ENCODE results near the gene TMEM245. TPM values are rescaled to one million over a fixed set of nuclear protein-coding genes. Genes with fewer than 3 reads are reported as not detected.
"Not testable (repeated sequence)": the region's sequence is repeated elsewhere in the genome, so short reads cannot be mapped to it uniquely, and the experiment has no call there.

Gene TMEM245
- total RNA-seq, 1 experiment from 2014 or later = 37.9 TPM

DNA sequence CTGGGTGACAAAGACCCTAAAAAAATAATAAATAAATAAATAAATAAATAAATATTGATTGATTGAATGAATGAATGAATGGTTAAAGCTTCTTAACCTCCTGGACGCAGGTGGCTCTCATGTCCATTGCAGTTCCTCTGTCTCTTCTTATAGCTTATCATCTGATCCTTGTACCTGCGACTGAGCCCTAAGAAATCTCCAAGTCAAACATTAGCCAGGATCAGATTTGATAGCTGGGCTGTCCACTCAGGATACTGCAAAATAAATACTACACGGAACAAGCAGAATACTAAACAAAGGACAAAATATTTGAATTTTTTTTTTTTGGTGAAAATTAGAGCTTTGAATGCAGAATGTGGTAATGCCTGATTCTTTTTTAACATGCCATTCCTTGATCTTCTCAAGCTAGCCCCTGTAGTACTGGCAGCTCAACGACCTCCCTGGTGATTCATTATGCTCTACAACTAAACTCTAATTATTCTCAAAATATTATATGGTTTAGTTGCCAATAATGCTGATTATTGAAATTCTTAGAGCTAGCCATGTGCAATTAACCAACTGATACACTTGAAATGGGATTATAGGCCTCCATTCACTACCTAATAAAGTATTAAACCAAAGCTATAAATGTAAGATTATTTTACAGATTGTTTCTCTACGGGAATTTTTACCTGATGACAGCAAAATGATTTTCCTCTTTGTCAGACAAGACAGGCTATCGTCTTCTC, 9.9 kb upstream of the TMEM245 start:
- no peak for DNase-seq
- H3K36me3 ChIP-seq (ENCODE audit: insufficient read depth, low read length) = no peaks in the 10 kb centered on the region
- no peak overlapping the region for H3K9ac ChIP-seq (ENCODE audit: low read length)
- H3K4me1 ChIP-seq (ENCODE audit: low read length) = no peaks in the 10 kb centered on the region
- H3K4me3 ChIP-seq (ENCODE audit: low read length) = no peak overlapping the region
- H3K79me2 ChIP-seq (ENCODE audit: low read length) = no peaks in the 10 kb centered on the region
- H3K9me3 ChIP-seq (ENCODE audit: low read length) = no peaks in the 10 kb centered on the region
- H3K4me2 ChIP-seq (ENCODE audit: low read depth, low read length, poor library complexity, severe bottlenecking) = no peak overlapping the region
- H2AFZ ChIP-seq (ENCODE audit: low read length) = no peak overlapping the region
- no peaks in the 10 kb centered on the region for H4K20me1 ChIP-seq (ENCODE audit: insufficient read depth, low read depth, low read length)
- no peaks in the 10 kb centered on the region for H3K27me3 ChIP-seq (ENCODE audit: low read length)
- H3K27ac ChIP-seq (ENCODE audit: low read length) = no peak overlapping the region
- H3K9me2 ChIP-seq (replicated peaks; ENCODE audit: insufficient read depth, low read length) = no peaks in the 10 kb centered on the region

DNA sequence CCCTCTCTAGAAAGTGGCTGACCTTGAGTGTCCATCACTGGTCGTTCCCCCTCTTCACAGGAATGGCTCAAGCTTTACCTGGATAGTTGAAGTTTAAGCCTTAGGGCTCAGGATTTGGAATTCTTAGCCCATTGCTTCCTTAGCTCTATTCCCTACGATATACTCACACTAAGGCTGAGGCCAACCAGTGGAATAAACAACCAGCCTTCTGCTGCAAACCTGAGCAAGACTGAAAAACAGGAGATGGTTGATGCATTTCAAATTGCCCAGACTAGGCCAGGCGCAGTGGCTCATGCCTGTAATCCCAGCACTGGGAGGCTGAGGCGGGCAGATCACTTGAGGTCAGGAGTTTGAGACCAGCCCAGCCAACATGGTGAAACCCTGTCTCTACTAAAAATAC, 6.9 kb upstream of the TMEM245 start:
- H3K9me2 ChIP-seq (replicated peaks; ENCODE audit: insufficient read depth, low read length); H3K4me3 ChIP-seq (ENCODE audit: low read length); H3K36me3 ChIP-seq (ENCODE audit: insufficient read depth, low read length); H3K9me3 ChIP-seq (ENCODE audit: low read length); H3K79me2 ChIP-seq (ENCODE audit: low read length); H3K9ac ChIP-seq (ENCODE audit: low read length); H3K27ac ChIP-seq (ENCODE audit: low read length); H2AFZ ChIP-seq (ENCODE audit: low read length); H4K20me1 ChIP-seq (ENCODE audit: insufficient read depth, low read depth, low read length); H3K4me2 ChIP-seq (ENCODE audit: low read depth, low read length, poor library complexity, severe bottlenecking); H3K27me3 ChIP-seq (ENCODE audit: low read length); DNase-seq: not testable (repeated sequence)
- H3K4me1 ChIP-seq (ENCODE audit: low read length) = peaks cover 11% of the 10 kb centered on the region

DNA sequence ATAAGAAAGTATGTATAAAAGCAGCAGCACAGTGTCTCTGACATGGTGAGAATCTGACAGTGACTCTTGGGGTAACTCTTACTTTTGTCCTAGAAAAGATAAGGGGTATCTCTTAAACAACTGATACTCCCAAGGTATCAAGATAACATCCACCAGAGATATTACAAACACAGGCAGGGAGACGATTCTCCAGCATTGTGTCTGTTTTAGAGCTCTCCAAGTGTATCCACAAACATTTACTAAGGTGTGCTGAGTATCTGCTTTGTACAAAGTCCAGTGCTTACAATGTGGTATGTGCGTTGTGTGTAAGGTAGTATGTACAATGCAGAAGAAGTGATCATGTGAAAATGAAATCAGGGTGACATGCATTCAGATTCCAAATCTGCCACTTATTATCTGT, 4.4 kb upstream of the TMEM245 start:
- no peak overlapping the region for H3K4me3 ChIP-seq (ENCODE audit: low read length)
- H3K9me3 ChIP-seq (ENCODE audit: low read length) = no peaks in the 10 kb centered on the region
- peak overlapping the region; percentile 9; the same call in 1 of the 2 replicates for H2AFZ ChIP-seq (ENCODE audit: low read length)
- peaks cover 20% of the 10 kb centered on the region for H3K4me1 ChIP-seq (ENCODE audit: low read length)
- H3K27ac ChIP-seq (ENCODE audit: low read length) = no peak overlapping the region
- H3K9ac ChIP-seq (ENCODE audit: low read length) = no peak overlapping the region
- no peaks in the 10 kb centered on the region for H3K36me3 ChIP-seq (ENCODE audit: insufficient read depth, low read length)
- no peak overlapping the region for H3K4me2 ChIP-seq (ENCODE audit: low read depth, low read length, poor library complexity, severe bottlenecking)
- no peak for DNase-seq
- H4K20me1 ChIP-seq (ENCODE audit: insufficient read depth, low read depth, low read length) = peaks cover under 1% of the 10 kb centered on the region; the same call in 1 of the 2 replicates
- H3K9me2 ChIP-seq (replicated peaks; ENCODE audit: insufficient read depth, low read length) = no peaks in the 10 kb centered on the region
- peaks cover 6% of the 10 kb centered on the region for H3K79me2 ChIP-seq (ENCODE audit: low read length)
- no peaks in the 10 kb centered on the region for H3K27me3 ChIP-seq (ENCODE audit: low read length)

DNA sequence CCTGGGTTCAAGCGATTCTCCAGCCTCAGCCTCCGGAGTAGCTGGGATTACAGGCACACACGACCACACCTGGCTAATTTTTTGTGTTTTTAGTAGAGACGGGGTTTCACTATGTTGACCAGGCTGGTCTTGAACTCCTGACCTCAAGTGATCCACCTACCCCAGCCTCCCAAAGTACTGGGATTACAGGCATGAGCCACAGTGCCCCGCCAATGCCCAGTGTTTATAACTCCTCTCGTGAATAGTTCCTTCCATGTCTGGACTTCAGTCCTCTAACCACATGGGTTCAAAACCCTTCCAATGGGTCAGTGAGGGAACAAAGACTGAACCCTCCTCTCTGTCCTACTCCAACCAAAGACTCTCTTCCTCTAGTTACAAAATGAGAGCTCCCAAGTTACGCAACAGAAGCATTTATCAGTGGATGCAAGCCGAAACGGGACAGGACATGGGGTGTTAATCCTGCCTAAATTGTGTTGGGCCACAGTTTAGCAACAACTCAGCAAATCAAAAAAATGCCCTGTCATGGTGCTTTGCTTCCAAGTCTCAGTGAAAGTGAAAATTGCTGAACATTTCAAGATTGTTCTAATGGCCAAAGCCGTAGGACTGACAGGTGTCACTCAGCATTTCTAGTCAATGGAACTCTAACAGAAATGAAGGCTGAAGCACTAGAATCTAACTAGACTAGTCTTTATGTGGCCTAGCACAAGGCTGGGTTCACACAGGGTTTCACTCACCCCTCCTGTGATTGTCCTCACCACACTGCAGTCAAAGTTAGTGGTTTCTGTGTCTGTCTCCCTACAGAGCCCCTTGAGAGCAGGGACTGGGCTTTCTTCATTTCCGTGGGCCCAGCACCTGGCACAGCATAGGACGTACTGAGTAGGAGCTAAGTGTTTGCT, 3.2 kb upstream of the TMEM245 start:
- H3K27me3 ChIP-seq (ENCODE audit: low read length) = no peaks in the 10 kb centered on the region
- peak overlapping the region; percentile 28; the same call in 1 of the 2 replicates for H2AFZ ChIP-seq (ENCODE audit: low read length)
- no peak for DNase-seq
- peaks cover 12% of the 10 kb centered on the region for H4K20me1 ChIP-seq (ENCODE audit: insufficient read depth, low read depth, low read length)
- H3K4me1 ChIP-seq (ENCODE audit: low read length) = peaks cover 25% of the 10 kb centered on the region
- no peaks in the 10 kb centered on the region for H3K9me3 ChIP-seq (ENCODE audit: low read length)
- peaks cover 17% of the 10 kb centered on the region for H3K79me2 ChIP-seq (ENCODE audit: low read length)
- H3K9me2 ChIP-seq (replicated peaks; ENCODE audit: insufficient read depth, low read length) = no peaks in the 10 kb centered on the region
- no peak overlapping the region for H3K4me2 ChIP-seq (ENCODE audit: low read depth, low read length, poor library complexity, severe bottlenecking)
- peak overlapping the region; percentile 19; the same call in 1 of the 2 replicates for H3K9ac ChIP-seq (ENCODE audit: low read length)
- H3K36me3 ChIP-seq (ENCODE audit: insufficient read depth, low read length) = no peaks in the 10 kb centered on the region
- no peak overlapping the region for H3K4me3 ChIP-seq (ENCODE audit: low read length)
- no peak overlapping the region for H3K27ac ChIP-seq (ENCODE audit: low read length)

DNA sequence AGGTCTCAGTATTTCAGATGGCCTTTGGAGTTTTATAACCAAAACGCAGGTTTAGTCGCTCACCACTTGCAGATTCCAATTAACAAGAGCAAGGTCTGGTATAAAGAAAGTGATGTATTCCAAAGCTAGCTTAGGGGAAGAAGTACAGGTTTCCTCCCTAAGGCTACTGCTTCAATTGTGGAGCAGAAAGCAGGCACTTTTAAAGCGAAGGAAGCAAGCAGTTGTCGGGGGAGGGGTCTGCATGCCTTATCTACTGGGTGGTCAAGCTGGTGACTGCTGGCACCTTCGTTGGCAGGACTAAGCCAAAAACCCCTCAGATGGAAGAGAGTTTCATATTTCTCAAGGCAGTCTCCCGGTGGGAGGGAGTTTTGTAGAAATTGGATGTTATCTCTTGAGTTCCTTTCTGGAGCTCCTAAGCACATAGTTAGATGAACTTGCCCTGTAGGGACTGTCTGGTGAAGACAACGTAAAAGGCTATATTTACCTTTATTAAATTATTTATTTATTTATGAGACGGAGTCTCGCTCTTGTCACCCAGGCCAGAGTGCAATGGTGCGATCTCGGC, 1.6 kb upstream of the TMEM245 start:
- H3K4me1 ChIP-seq (ENCODE audit: low read length) = peaks cover 38% of the 10 kb centered on the region
- no peaks in the 10 kb centered on the region for H3K27me3 ChIP-seq (ENCODE audit: low read length)
- no peak overlapping the region for H3K27ac ChIP-seq (ENCODE audit: low read length)
- peaks cover 24% of the 10 kb centered on the region for H4K20me1 ChIP-seq (ENCODE audit: insufficient read depth, low read depth, low read length)
- no peak overlapping the region for H3K4me2 ChIP-seq (ENCODE audit: low read depth, low read length, poor library complexity, severe bottlenecking)
- H2AFZ ChIP-seq (ENCODE audit: low read length) = no peak overlapping the region
- DNase-seq = no peak
- H3K36me3 ChIP-seq (ENCODE audit: insufficient read depth, low read length) = peaks cover 5% of the 10 kb centered on the region; the same call in 1 of the 2 replicates
- H3K9me2 ChIP-seq (replicated peaks; ENCODE audit: insufficient read depth, low read length) = no peaks in the 10 kb centered on the region
- no peak overlapping the region for H3K4me3 ChIP-seq (ENCODE audit: low read length)
- H3K9me3 ChIP-seq (ENCODE audit: low read length) = no peaks in the 10 kb centered on the region
- H3K9ac ChIP-seq (ENCODE audit: low read length) = no peak overlapping the region
- H3K79me2 ChIP-seq (ENCODE audit: low read length) = peaks cover 34% of the 10 kb centered on the region

DNA sequence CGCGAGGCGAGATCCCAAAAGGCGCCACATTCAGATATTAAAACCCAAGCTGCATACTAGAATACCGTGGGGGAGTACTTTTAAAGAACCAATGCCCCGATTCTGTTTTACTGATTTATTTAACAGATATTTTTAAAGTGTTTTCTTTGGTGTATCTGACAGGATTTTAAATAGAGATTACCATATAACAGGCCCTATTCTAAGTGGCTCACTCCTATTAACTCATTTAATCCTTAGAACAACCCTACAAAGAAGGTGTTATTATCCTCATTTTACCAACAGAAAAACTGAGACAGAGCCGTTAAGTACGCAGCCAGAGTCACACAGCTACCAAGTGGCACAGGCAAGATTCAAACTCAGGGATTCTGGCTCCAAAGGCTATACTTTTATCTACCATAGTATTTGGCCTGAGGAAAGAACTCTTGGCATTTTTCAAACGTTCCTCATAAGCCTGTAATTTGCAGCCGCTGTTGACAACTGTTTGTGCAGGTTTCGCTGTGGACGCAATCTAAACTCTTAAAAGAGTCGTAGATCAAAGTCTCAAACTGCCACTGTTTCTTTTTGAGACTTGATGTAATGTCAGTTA, 550 bp upstream of the TMEM245 start:
- H3K4me3 ChIP-seq (ENCODE audit: low read length) = peak overlapping the region; percentile 57
- peak overlapping the region; percentile 25; the same call in 1 of the 2 replicates for H3K27ac ChIP-seq (ENCODE audit: low read length)

DNA sequence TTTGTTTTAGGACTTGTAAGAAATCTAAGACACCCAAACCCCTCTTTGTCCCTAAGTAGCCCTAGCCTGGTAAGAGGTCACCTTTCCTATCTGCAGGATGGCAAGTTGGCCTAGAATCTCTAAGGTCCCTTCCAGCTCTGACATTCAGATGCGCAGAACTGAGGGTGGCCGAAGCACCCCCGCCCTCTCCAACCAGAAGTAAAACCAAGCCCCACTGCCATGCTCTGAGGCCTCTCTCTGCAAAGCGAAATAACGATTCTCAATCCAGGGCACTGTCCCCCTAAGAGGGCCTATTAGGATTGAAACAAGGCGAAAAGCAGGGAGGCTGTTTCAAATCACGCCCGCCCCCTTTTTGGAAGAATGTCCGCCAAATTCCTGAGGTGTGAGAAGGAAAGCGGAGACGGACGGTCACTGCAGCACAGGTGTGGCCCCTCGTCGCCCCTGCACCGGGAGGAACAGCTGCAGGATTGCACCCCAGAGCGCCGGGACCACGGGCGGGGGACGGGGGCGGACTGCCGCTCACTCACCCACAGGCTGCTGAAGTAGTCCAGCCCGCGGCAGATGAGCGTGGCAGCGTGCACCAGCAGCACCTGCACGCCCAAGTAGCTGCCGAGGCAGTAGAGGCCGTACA, 824 bp downstream of the TMEM245 start:
- Histone ChIP-seq H3K4me1 (ENCODE audit: low read length) (peaks cover 60% of the 10 kb centered on the region), H2AFZ (ENCODE audit: low read length) (no peak overlapping the region), H3K4me2 (ENCODE audit: low read depth, low read length, poor library complexity, severe bottlenecking) (peak overlapping the region; percentile 74), H3K9me3 (ENCODE audit: low read length) (no peaks in the 10 kb centered on the region), H3K27me3 (ENCODE audit: low read length) (no peaks in the 10 kb centered on the region), H3K79me2 (ENCODE audit: low read length) (peaks cover 58% of the 10 kb centered on the region), H3K36me3 (ENCODE audit: insufficient read depth, low read length) (peaks cover 5% of the 10 kb centered on the region; the same call in 1 of the 2 replicates), H3K9me2 (replicated peaks; ENCODE audit: insufficient read depth, low read length) (no peaks in the 10 kb centered on the region), H3K9ac (ENCODE audit: low read length) (peak overlapping the region; percentile 99), H3K27ac (ENCODE audit: low read length) (peak overlapping the region; percentile 62; the same call in 1 of the 2 replicates), H4K20me1 (ENCODE audit: insufficient read depth, low read depth, low read length) (peaks cover 34% of the 10 kb centered on the region), H3K4me3 (ENCODE audit: low read length) (peak overlapping the region; percentile 99)
- peak; percentile 63 for DNase-seq

More for the DNA sequence above, 550 bp upstream of the TMEM245 start:
- Histone ChIP-seq H3K9me3 (ENCODE audit: low read length) (no peaks in the 10 kb centered on the region), H2AFZ (ENCODE audit: low read length) (peak overlapping the region; percentile 77), H3K36me3 (ENCODE audit: insufficient read depth, low read length) (peaks cover 5% of the 10 kb centered on the region; the same call in 1 of the 2 replicates), H3K4me2 (ENCODE audit: low read depth, low read length, poor library complexity, severe bottlenecking) (peak overlapping the region; percentile 78), H3K79me2 (ENCODE audit: low read length) (peaks cover 44% of the 10 kb centered on the region), H4K20me1 (ENCODE audit: insufficient read depth, low read depth, low read length) (peaks cover 30% of the 10 kb centered on the region), H3K9me2 (replicated peaks; ENCODE audit: insufficient read depth, low read length) (no peaks in the 10 kb centered on the region), H3K27me3 (ENCODE audit: low read length) (no peaks in the 10 kb centered on the region), H3K4me1 (ENCODE audit: low read length) (peaks cover 47% of the 10 kb centered on the region), H3K9ac (ENCODE audit: low read length) (peak overlapping the region; percentile 63)
- no peak for DNase-seq

Data from Karpas-422 (cell line).